Immature natural killer cell (primary cell): ENCODE results near the gene KIT. TPM values are rescaled to one million over a fixed set of nuclear protein-coding genes. Genes with fewer than 3 reads are reported as not detected.
"Not testable (repeated sequence)": the region's sequence is repeated elsewhere in the genome, so short reads cannot be mapped to it uniquely, and the experiment has no call there.

Experiments
- DNase-seq, 3 donors: peaks; one replicate each; pipeline ENCODE4 v3.0.0; 2022; ENCODE audit warnings: mixed read lengths in 1 of 3
- H3K27ac Mint-ChIP-seq, 6 donors: one replicate each; pipeline ENCODE4 v1.8.0; 2020; ENCODE audit warnings: mixed read lengths in 6 of 6, mild to moderate bottlenecking in 5 of 6, inconsistent platforms in 4 of 6, moderate library complexity in 3 of 6
- H3K27me3 Mint-ChIP-seq, 3 donors: one replicate each; pipeline ENCODE4 v1.8.0; 2020 to 2021; ENCODE audit warnings: low read depth in 3 of 3, mild to moderate bottlenecking in 3 of 3, mixed read lengths in 3 of 3, moderate library complexity in 3 of 3, inconsistent platforms in 1 of 3
- H3K36me3 Mint-ChIP-seq, 3 donors: one replicate each; pipeline ENCODE4 v1.8.0; 2020; ENCODE audit warnings: mixed read lengths in 3 of 3, inconsistent platforms in 2 of 3, mild to moderate bottlenecking in 2 of 3
- H3K4me1 Mint-ChIP-seq, 2 donors: one replicate each; pipeline ENCODE4 v1.8.0; 2020; ENCODE audit warnings: inconsistent platforms in 2 of 2, mild to moderate bottlenecking in 2 of 2, mixed read lengths in 2 of 2, moderate library complexity in 1 of 2
- H3K4me3 Mint-ChIP-seq, 5 donors: one replicate each; pipeline ENCODE4 v1.8.0; 2020; ENCODE audit warnings: mild to moderate bottlenecking in 5 of 5, mixed read lengths in 5 of 5, inconsistent platforms in 3 of 5, moderate library complexity in 3 of 5
- H3K9me3 Mint-ChIP-seq, 6 donors: one replicate each; pipeline ENCODE4 v1.8.0; 2020; ENCODE audit warnings: mild to moderate bottlenecking in 6 of 6, mixed read lengths in 6 of 6, inconsistent platforms in 4 of 6, moderate library complexity in 3 of 6
- polyA plus RNA-seq, 3 donors: library from polyadenylated mRNA; unstranded; fragments of 300-500 nt; fragmentation: Illumina TruSeq; gene quantifications; one replicate each; pipeline ENCODE4 v1.2.3, GENCODE V29; 2021

KIT gene
- 1 to 10 TPM; 6.7 to 9.8 (median 6.8) TPM for polyA plus RNA-seq

- peaks cover 28 to 34% of the 10 kb centered on the region in 2 donors for H3K4me1 Mint-ChIP-seq
- H3K27me3 Mint-ChIP-seq, result peaks cover 6 to 22% (median 12%) of the 10 kb centered on the region in 3 donors
- peak; percentile 40 to 47 (median 44) for DNase-seq
- H3K4me3 Mint-ChIP-seq, result peak within 1 kb of the TSS; percentile 79 to 88 (median 86)
- no peaks in the 10 kb centered on the region for H3K36me3 Mint-ChIP-seq
- no peaks in the 10 kb centered on the region for H3K9me3 Mint-ChIP-seq
- H3K27ac Mint-ChIP-seq, result peak within 1 kb of the TSS in 2 of 6 donors; percentile 38 to 75
These were observed at the start of gene KIT for GRCh38 chr4:54657551-54658251. TSS of gene KIT (plus strand) at chr4:54657957. CDS start at chr4:54658015, 58 bp downstream.

- Mint-ChIP-seq H3K4me1 (no peaks in the 10 kb centered on the region), H3K9me3 (no peaks in the 10 kb centered on the region), H3K27me3 (peaks cover 0 to 5% (median 3%) of the 10 kb centered on the region in 3 donors), H3K36me3 (no peaks in the 10 kb centered on the region), H3K27ac (no peak overlapping the region), H3K4me3 (no peak overlapping the region)
- DNase-seq, result no peak
These were observed 48.4 kb upstream of the KIT start for GRCh38 chr4:54609310-54609709.

- no peak for DNase-seq
- Mint-ChIP-seq H3K9me3 (no peaks in the 10 kb centered on the region), H3K27ac (no peak overlapping the region), H3K27me3 (peaks cover 0 to 2% (median 2%) of the 10 kb centered on the region in 3 donors), H3K36me3 (no peaks in the 10 kb centered on the region), H3K4me1 (no peaks in the 10 kb centered on the region), H3K4me3 (no peak overlapping the region)
These were observed 43.6 kb upstream of the KIT start for GRCh38 chr4:54614149-54614548.

DNA sequence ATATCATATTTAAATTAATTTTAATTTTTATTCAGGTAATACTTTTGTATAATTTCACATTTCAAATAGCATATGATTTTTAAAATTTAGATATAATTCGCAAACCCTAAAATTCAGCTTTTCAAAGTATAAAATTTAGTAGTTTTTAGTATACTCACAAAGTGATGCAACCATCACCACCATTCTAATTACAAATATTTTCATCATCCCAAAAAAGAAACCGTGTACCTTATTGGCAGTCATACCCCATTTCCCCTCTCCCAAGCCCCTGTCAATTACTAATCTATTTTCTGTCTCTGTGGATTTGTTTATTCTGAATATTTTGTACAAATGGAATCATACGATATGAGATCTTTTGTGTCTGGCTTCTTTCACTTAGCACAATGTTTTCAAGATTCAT is 37.0 kb upstream of the KIT start:
- no peaks in the 10 kb centered on the region for H3K36me3 Mint-ChIP-seq
- H3K27me3 Mint-ChIP-seq, result peaks cover 2 to 3% (median 3%) of the 10 kb centered on the region in 3 donors
- H3K27ac Mint-ChIP-seq, result no peak overlapping the region
- DNase-seq, result no peak
- no peak overlapping the region for H3K4me3 Mint-ChIP-seq
- H3K9me3 Mint-ChIP-seq, result peaks cover 0 to 6% (median 0%) of the 10 kb centered on the region in 6 donors
- H3K4me1 Mint-ChIP-seq, result no peaks in the 10 kb centered on the region

- peaks cover 0 to 6% (median 0%) of the 10 kb centered on the region in 6 donors for H3K9me3 Mint-ChIP-seq
These were observed 32.4 kb upstream of the KIT start for GRCh38 chr4:54625391-54625790.

DNA sequence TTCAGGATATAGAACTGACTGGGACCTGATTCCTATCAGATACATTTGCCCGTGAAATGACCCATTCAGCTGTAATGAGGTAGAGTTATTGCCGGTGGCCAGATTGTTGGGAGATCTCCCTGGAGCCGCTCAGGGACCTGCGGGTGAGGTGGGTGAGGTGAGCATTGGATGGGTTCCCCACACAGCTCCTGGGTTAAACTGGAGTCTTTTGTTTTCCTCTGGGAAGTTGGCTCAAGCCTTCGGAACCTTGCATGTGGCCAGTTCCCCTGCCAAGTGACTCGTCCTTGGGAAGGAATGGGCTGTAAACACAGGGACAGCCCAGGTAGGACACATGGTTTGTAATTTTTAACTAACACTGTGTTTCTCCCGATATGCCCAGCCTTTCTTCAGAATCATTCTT is 31.6 kb upstream of the KIT start:
- H3K9me3 Mint-ChIP-seq, result peaks cover 0 to 6% (median 0%) of the 10 kb centered on the region in 6 donors
- H3K4me3 Mint-ChIP-seq, result no peak overlapping the region
- peaks cover 0 to 6% of the 10 kb centered on the region in 2 donors for H3K4me1 Mint-ChIP-seq
- no peak overlapping the region for H3K27ac Mint-ChIP-seq
- H3K36me3 Mint-ChIP-seq, result no peaks in the 10 kb centered on the region
- DNase-seq, result no peak
- peaks cover 0 to 9% (median 3%) of the 10 kb centered on the region in 3 donors for H3K27me3 Mint-ChIP-seq

More at GRCh38 chr4:54625391-54625790, 32.4 kb upstream of the KIT start:
- peaks cover 2 to 9% (median 3%) of the 10 kb centered on the region in 3 donors for H3K27me3 Mint-ChIP-seq
- H3K27ac Mint-ChIP-seq, result no peak overlapping the region
- H3K36me3 Mint-ChIP-seq, result no peaks in the 10 kb centered on the region
- no peaks in the 10 kb centered on the region for H3K4me1 Mint-ChIP-seq
- H3K4me3 Mint-ChIP-seq, result no peak overlapping the region
- DNase-seq, result no peak

DNA sequence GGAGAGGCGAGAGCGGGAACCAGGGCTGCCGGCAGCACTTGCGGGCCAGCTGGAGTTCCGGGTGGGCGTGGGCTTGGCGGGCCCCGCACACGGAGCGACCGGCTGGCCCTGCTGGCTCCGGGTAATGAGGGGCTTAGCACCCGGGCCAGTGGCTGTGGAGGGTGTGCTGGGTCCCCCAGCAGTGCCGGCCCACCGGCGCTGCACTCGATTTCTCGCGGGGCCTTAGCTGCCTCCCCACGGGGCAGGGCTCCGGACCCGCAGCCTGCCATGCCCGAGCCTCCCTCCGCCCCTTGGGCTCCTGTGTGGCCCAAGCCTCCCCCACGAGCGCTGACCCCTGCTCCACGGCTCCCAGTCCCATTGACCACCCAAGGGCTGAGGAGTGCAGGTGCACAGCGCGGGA is 25.2 kb upstream of the KIT start:
- Mint-ChIP-seq H3K27me3 (peaks cover 2 to 4% (median 3%) of the 10 kb centered on the region in 3 donors), H3K4me1 (peaks cover 6 to 17% of the 10 kb centered on the region in 2 donors), H3K4me3 (no peak overlapping the region), H3K9me3 (no peaks in the 10 kb centered on the region), H3K27ac (no peak overlapping the region), H3K36me3 (no peaks in the 10 kb centered on the region)
- no peak for DNase-seq

GRCh38 chr4:54633102-54633740 is 24.5 kb upstream of the KIT start:
- Mint-ChIP-seq H3K4me1 (peaks cover 6 to 17% of the 10 kb centered on the region in 2 donors), H3K4me3 (peak overlapping the region; percentile 61 to 84 (median 78)), H3K27ac (peak overlapping the region in 2 of 6 donors; percentile 6 to 11)
- not testable (repeated sequence) for H3K9me3 Mint-ChIP-seq, H3K27me3 Mint-ChIP-seq, H3K36me3 Mint-ChIP-seq
- DNase-seq, result peak in 2 of 3 donors; percentile 4 to 7

DNA sequence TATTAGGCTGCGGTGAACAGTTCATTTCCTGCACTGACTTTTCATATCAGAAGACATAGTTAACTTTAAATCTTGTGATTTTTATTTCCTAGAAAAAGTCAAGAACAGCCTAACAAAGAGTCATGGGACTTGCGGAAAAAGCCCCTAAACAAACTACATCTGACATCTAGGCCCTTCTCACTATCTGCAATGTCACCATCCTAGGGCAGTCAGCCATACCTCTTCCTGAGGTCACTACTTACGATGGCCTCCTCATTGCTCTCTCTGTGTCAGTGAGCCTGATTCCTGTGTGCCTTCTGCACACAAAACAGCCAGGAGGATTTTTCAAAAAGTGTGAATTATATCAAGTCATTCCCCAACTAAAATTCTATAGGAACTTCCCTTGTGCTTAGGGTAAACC is 22.4 kb upstream of the KIT start:
- H3K4me3 Mint-ChIP-seq, result no peak overlapping the region
- H3K4me1 Mint-ChIP-seq, result peaks cover 6 to 19% of the 10 kb centered on the region in 2 donors
- H3K27ac Mint-ChIP-seq, result no peak overlapping the region
- peaks cover 0 to 3% (median 2%) of the 10 kb centered on the region in 3 donors for H3K27me3 Mint-ChIP-seq
- no peaks in the 10 kb centered on the region for H3K9me3 Mint-ChIP-seq
- no peaks in the 10 kb centered on the region for H3K36me3 Mint-ChIP-seq
- DNase-seq, result no peak

GRCh38 chr4:54637325-54637724 is 20.4 kb upstream of the KIT start:
- no peak for DNase-seq
- peaks cover 0 to 3% (median 3%) of the 10 kb centered on the region in 3 donors for H3K27me3 Mint-ChIP-seq
- H3K4me1 Mint-ChIP-seq, result peaks cover 6 to 15% of the 10 kb centered on the region in 2 donors
- no peak overlapping the region for H3K4me3 Mint-ChIP-seq
- H3K27ac Mint-ChIP-seq, result no peak overlapping the region
- no peaks in the 10 kb centered on the region for H3K9me3 Mint-ChIP-seq
- H3K36me3 Mint-ChIP-seq, result no peaks in the 10 kb centered on the region

- not testable (repeated sequence) for DNase-seq, H3K27ac Mint-ChIP-seq, H3K36me3 Mint-ChIP-seq, H3K27me3 Mint-ChIP-seq, H3K4me3 Mint-ChIP-seq, H3K9me3 Mint-ChIP-seq, H3K4me1 Mint-ChIP-seq
These were observed 16.7 kb upstream of the KIT start for GRCh38 chr4:54641101-54641500.

DNA sequence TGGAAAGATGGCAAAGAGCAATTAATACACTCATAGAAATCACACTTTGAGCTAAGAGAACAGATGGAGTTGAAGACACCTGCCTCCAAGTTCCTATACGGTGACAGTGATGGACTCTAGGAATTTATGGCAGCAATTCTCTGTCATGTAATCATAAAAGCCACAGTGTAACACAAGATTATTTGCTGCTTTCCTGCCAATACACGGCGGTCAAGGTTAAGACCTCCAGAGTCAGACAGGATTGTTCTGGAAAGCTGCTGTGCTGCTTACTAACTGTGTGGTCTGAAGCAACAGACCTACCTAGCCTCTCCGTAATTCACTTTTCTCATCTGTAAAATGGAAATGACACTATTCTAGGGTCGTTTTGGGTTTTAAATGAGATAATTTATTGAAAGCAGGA is 14.6 kb upstream of the KIT start:
- Mint-ChIP-seq H3K27me3 (peaks cover 0 to 3% (median 2%) of the 10 kb centered on the region in 3 donors), H3K27ac (no peak overlapping the region)

DNA sequence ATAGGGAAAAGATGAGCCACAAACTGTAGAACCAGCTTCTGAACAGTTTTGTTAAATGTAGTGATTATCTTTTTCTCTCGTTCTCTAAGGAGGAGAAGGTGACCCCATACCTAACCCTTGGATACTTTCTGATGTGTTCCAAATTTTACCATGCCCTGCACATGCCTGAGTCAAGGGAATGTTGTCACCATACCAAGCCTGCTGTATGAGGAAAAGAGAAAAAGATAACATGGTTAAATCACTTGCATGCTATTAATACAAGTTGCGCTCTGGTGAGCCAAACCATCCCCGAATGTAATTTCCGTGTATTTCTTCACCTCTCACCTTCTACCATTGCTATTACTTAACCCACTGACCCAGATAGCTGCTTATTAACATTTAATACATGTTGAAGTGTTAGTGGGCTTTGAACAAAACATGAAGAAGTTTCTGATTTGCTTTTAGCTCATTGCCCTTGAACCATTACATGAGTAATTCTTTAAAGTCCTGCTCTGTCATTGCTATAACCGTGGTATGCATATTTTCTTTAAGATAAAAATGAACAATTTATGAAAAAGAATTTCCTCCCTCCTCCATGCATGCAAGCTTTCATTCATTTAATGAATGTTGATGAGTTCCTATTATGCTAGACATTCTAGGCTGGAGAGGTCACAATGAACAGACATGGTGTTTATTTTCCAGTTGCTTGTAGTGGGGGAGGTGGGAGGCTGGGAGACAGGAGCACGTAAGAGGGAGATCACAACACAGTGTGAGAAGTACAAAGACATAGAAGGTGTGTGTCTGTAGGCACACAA is 13.6 kb upstream of the KIT start:
- Mint-ChIP-seq H3K36me3 (no peaks in the 10 kb centered on the region), H3K4me1 (peaks cover 0 to 5% of the 10 kb centered on the region in 2 donors), H3K27ac (no peak overlapping the region), H3K9me3 (no peaks in the 10 kb centered on the region), H3K27me3 (peaks cover 0 to 3% (median 2%) of the 10 kb centered on the region in 3 donors), H3K4me3 (no peak overlapping the region)
- DNase-seq, result no peak

More for the DNA sequence above, 14.6 kb upstream of the KIT start:
- no peaks in the 10 kb centered on the region for H3K36me3 Mint-ChIP-seq
- no peak overlapping the region for H3K4me3 Mint-ChIP-seq
- no peak for DNase-seq
- H3K9me3 Mint-ChIP-seq, result no peaks in the 10 kb centered on the region
- H3K4me1 Mint-ChIP-seq, result peaks cover 0 to 5% of the 10 kb centered on the region in 2 donors

GRCh38 chr4:54645830-54646229 is 11.9 kb upstream of the KIT start:
- DNase-seq, result no peak
- no peaks in the 10 kb centered on the region for H3K9me3 Mint-ChIP-seq
- no peaks in the 10 kb centered on the region for H3K4me1 Mint-ChIP-seq
- H3K36me3 Mint-ChIP-seq, result no peaks in the 10 kb centered on the region
- no peak overlapping the region for H3K27ac Mint-ChIP-seq
- peaks cover 0 to 3% (median 2%) of the 10 kb centered on the region in 3 donors for H3K27me3 Mint-ChIP-seq
- H3K4me3 Mint-ChIP-seq, result no peak overlapping the region
